Activated CD8-positive, alpha-beta memory T cell treated with anti-CD3 and anti-CD28 coated beads for 48 hours (primary cell): ENCODE data around the gene CSN2.
"Not testable (repeated sequence)": the region's sequence is repeated elsewhere in the genome, so short reads cannot be mapped to it uniquely, and the experiment has no call there.

ENCODE experiments used
- DNase-seq, 3 experiments: peaks; one replicate each; pipeline ENCODE4 v3.0.0-alpha.2; 2020; ENCODE audit warnings: low read depth in 2 of 3, low spot score in 2 of 3

Gene CSN2

GRCh38 chr4:69965628-69966027 is at the start of gene CSN2:
TSS of gene CSN2 (minus strand) at chr4:69965728. CDS start at chr4:69960995, 4,733 bp downstream.
- DNase-seq = no peak

DNA sequence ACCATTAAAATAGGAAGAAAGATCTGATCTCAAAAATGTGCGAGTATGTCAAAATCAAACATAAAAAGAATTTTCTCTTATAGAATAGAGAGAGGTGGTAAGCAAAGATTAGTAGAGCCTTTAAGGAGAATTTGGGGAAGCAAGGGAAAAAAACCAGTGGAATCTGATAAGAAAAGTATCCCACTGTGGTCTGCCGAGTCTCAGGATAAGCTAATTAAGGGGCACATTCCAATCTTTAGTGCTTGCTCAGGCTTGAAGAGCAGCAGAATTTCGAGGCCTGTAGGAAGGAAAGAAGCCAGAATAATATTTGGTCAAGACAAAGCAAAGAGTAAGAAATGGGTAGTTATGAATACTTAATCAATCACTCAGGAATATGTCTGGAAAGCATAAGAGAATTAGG is 43.2 kb upstream of the CSN2 start:
- DNase-seq = no peak

DNA sequence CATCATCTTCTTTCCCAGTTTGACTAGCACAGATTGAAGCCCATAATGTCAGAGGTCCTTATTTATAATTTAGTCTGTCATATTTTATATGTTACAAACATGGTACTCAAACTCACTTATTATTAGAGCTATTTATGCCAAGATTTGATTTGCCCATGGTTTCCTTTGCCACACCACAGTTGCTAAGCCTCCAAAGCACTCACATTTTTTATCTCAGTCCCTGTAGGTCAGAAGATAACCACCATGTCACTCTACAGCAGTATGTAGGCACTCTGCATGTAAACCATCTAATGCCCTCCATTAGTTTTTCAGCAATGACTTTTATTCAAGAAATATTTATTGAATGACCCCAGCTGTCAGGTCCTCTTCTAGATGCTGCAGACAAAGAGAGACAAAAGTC is 37.0 kb upstream of the CSN2 start:
- DNase-seq = no peak

- DNase-seq = no peak
Measured at GRCh38 chr4:70000711-70001110, 35.2 kb upstream of the CSN2 start.

- DNase-seq = no peak
Measured at GRCh38 chr4:69999420-69999819, 33.9 kb upstream of the CSN2 start.

DNA sequence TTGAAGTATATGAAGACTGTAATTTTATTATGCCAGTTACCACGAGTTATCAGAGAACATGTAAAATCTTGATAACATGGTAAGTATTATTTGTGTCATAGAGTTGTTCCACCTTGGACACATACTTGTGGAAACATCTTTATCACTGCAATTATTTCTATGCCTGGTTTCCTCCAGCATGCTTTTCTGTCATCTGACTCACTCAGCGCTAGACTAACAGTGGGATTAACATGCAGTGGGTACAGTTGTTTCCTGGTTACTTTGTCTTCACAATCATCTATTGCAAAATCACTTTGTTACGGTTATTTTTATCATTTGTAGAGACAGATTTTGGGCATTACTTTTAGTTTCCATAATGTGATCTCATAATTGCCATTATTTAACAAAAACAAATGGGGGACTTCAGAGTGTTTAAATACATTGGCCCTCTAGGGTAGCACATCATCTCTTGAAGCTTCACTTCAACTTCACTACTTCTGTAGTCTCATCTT is 30.0 kb upstream of the CSN2 start, which contains the start of gene STATH:
Gene STATH, plus strand, starts transcription at position 441 of the 491 bp plus-strand sequence. CDS start 2,472 bp downstream, outside the sequence.
- DNase-seq = no peak

DNA sequence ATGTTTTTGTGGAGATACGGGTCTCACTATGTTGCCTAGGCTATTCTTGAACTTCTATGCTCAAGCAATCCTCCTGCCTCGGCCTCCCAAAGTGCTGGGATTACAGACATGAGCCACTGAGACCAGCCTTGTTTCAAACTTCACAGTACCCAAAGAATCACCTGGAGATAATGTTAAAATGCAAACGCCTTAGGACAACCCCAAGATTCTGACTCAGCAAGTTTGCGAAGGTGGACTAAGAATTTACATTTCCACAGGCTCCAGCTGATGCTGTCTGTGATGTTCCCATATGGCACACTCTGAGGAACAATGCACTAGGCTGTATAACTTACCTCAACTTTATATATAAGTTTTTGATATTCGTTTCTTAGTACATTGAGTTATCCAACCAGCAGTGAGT is 29.3 kb upstream of the CSN2 start:
- no peak for DNase-seq

DNA sequence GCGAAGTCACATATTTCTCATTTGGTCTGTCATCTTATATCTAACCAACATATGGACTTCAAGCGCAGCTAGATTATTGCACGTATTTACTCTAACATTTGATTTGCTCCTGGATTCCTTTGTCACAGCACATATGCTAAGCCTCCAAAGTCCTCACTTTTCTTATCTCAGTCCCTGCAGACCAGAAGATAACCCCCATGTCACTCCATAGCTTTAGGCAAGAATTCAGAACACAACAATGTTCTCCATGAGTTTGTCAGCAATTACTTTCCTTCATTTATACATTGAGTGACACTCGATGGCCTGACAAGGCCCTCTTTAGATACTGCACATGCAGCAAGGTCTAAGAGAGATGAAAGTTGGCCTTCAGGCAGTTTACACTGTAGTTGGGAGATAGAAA is 25.5 kb upstream of the CSN2 start:
- no peak for DNase-seq

DNA sequence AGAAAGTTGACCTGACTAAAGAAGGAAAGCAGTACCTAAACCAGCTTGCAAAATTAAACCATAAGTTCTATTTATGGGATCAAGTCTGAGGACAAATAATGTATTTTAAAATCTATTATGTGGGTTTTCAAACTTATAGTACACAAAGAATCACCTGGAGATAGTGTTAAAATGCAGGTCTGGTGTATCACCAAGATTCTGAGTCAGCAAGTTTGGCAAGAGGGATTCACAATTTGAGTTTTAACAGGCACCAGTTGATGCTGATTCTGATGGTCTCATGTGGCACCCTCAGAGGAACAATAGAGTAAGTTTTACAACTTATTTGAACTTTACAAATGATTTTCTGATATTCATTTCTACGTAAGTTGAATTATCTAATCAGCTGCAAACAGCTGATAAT is 21.1 kb upstream of the CSN2 start:
- DNase-seq = no peak

DNA sequence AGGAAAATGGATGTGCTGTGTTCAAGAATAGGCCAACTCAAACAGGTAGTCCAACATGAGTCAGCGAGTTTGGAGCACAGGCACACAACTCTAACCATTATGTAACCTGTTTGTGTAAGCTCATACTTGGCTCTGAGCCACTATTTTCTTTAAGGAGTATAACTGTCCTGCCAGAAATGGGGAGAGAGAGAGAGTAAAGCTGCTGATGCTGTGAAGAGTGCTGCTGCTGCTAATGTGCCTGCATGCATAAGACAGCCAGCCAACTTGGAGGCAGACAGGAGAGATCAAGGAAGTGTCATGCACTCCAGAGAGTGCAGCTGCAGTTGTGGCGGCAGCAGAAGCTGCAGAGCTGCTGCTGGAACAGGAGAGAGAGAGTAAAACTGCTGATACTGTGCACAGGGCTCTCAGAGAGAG is 18.5 kb upstream of the CSN2 start:
- DNase-seq = no peak

DNA sequence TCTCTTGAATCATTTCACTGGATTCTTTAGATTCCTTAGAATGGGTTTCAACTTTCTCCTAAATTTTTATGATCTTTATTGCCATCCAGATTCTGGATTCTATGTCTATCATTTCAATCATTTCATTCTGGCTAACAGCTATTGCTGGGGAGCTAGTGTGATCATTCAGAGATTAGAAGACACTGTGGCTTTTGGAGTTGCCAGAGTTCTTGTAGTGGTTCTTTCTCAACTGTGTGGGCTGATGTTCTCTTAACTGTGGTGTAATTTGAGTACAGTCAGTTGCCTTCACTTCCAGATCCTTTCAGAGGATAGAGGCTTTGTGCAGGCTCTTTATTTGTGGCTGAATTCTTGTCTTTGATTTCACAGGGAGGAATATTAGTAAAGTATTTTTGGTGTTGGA is 12.1 kb upstream of the CSN2 start:
- no peak for DNase-seq

DNA sequence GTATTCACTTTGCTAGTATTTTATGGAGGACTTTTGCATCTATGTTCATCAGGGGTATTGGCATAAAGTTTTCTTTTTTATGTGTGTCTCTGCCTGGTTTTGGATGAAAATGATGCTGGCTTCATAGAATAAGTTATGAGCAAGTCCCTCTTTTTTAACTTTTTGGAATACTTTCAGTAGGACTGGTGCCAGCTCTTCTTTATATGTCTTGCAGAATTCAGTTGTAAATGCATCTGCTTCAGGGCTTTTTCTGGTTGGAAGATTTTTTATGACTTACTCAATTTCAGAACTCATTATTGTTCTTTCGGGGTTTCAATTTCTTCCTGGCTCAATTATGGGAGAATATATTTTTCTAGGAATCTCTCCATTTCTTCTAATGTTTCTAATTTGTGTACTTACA is 9.1 kb upstream of the CSN2 start:
- DNase-seq = no peak

- DNase-seq = no peak
Measured at GRCh38 chr4:69970071-69970470, 4.5 kb upstream of the CSN2 start.

GRCh38 chr4:69957209-69957608 is 8.3 kb downstream of the CSN2 start:
- no peak for DNase-seq

DNA sequence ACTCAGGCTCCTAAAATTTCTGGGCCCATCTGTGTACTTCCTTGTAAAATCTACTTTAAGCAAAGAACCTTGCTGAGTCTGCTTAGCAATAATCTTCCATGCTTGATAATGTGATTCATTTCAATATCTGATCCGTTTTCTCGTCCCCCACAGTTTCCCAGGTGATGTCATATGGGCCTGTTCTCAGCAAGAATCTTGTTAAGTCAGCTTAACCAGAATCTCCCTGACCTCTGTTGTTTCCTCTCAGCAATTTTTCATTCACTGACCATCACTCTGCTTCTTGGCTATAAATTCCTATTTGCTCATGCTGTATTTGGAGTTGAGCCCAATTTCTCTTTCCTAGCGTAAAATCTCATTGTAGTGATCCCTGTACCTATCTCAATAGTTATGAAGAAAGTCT is 13.9 kb downstream of the CSN2 start:
- DNase-seq = no peak

- DNase-seq = no peak
Measured at GRCh38 chr4:69936566-69936965, 29.0 kb downstream of the CSN2 start.

DNA sequence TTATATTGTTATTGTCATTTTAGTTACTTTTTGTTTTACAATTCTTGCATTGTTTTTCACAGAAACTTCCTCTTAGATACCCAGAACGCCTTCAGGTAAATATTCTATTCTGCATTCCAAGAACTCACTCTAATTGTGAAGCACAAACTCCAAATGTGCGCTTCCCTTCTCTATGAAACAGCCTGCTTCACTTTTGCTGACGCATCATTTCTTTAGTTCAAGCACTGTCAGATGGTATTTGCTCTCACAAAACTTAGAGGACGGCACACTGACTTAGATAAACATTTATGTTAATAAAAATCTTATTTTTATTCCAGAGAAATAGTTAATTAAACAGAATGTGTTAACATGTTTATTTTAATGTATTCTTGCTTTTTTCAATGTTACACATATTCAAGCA is 31.4 kb downstream of the CSN2 start:
- DNase-seq = no peak

DNA sequence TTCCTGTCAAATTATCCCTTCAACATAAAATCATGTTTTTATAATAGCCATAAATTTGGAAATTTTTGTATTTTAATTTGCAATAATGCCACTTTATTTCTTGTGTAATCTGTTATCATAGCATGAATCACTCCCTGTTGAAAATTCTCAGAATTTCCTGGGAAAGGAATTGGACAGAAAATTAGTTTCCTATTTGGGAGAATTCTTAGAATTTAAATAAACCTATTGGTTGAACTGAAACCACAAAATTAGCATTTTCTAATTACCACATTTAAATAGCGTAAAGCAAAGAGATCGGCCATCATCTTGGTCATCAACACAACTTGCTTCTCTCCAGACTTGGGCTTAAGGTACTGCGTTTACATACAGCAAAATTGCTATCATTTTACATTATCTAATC is 34.8 kb downstream of the CSN2 start, which contains the start of gene CSN1S1:
Gene CSN1S1, plus strand, starts transcription at position 301 of the 400 bp plus-strand sequence. CDS start 1,488 bp downstream, outside the sequence.
- DNase-seq = no peak

DNA sequence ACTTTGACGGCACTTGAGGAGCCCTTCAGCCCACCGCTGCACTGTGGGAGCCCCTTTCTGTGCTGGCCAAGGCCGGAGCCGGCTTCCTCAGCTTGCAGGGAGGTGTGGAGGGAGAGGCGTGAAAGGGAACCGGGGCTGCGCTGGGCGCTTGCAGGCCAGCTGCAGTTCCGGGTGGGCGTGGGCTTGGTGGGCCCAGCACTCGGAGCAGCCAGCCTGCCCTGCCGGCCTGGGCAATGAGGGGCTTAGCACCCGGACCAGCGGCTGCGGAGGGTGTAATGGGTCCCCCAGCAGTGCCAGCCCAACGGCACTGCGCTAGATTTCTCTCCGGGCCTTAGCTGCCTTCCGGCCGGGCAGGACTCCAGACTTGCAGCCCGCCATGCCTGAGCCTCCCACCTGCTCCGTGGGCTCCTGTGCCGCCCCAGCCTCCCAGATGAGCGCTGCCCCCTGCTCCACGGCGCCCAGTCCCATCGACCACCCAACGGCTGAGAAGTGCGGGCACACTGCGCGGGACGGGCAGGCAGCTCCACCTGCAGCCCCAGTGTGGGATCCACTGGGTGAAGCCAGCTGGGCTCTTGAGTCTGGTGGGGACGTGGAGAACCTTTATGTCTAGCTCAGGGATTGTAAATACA is 41.6 kb downstream of the CSN2 start:
- DNase-seq = not testable (repeated sequence)

DNA sequence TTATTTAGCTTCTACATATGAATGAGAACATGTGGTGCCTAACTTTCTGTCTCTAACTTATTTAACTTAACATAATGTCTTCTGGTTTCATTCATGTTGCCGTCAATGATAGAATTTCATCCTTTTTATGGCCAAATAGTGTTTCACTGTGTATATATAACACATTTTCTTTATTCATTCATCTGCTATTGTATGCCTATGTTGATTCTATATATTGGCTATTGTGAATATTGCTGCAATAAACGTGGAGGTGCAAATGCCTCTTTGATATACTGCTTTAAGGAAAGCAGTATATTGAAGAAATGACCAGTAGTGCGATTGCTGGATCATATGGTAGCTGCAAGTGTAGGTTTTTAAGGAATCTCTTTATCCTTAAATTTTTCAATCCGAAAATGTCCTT is 44.7 kb downstream of the CSN2 start:
- no peak for DNase-seq

DNA sequence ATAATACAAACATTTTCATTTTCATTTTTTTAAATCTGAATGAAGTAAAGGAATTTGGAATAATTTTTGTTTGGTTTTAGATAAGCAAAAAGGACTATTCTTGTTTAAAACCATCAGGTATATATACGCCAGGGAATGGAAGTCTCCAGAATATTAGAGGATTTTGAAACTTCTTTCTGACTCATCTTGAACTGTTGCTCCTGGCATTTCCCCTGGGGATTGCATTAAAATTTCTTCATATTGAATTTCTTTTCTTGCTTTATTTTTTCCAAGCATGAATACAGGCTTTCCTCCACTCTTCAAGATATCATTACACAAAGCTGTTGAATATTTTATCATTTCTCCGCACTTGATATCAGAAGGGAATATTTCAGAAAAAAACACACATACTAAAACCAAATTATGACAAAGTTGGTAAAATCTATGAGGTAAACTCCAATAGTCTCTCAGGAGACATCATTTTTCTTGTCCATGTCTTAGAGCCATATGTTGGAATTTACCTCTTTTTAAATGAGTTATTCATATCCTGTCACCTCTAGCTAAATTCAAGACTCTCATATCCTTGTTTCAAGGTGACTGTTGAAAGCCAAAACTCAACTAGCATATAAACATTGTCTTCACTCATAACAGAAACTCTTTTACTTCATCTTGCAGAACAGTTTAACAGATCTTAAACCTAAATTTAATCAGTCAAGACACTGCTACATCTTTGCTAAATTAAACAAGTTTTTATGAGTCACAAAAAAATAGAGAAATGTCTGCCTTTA is 55.3 kb downstream of the CSN2 start:
- no peak for DNase-seq

DNA sequence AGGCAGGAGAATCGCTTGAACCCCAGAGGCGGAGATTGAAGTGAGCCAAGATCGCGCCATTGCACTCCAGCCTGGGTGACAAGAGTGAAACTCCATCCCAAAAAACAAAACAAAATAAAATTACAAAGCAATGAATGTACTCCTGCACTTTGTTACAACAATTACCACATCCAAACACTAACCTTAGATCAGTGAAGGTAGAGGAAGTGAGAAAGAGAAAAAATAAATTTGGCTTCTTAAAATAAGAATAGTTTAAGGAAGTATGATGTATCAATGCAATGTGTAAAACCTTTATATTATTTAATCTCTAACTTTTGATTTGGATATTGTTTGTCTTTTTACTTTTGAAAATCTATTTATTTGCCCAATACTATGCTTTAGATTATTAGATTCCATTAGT is 56.3 kb downstream of the CSN2 start:
- DNase-seq = no peak
